IMR-90 (cell line): ENCODE data around the gene KDM2A. TPM values are rescaled to one million over a fixed set of nuclear protein-coding genes. Genes with fewer than 3 reads are reported as not detected.

ENCODE experiments used
- ATAC-seq: fragments of 200-7000 bp; cut with Tn5 transposase; 2 replicates; pipeline ENCODE4 v1.9.1; 2020; ENCODE audit warnings: low read depth, mild to moderate bottlenecking, moderate library complexity
- BruUV-seq: library from RNA; stranded (reverse); fragments of 400-500 nt; replicated peaks from 2 replicates; lab custom pipeline; 2021; lab: Mats Ljungman, UMichigan
- CTCF ChIA-PET: fragments of 300-600 bp; formaldehyde crosslinking; extraction: SDS; loops from one replicate; lab custom pipeline; 2021; ENCODE audit warnings: antibody characterized with exemption; lab: Yijun Ruan, JAX
- POLR2A ChIA-PET: fragments of 300-600 bp; sonication (Branson Sonifier 250); formaldehyde crosslinking; loops from one replicate; lab custom pipeline; 2022; ENCODE audit warnings: antibody characterized with exemption; ENCODE audit not compliant: unreplicated experiment; lab: Charles Lee
- DNase-seq: peaks from one replicate; pipeline ENCODE4 v3.0.0; 2013
- H2AFZ ChIP-seq: replicated peaks from 2 replicates; pipeline ENCODE3; 2013; ENCODE audit warnings: low read length, mild to moderate bottlenecking; ENCODE audit not compliant: poor library complexity
- H2AK5ac ChIP-seq: 2 replicates; pipeline ENCODE4 v1.6.1; 2013; ENCODE audit warnings: low read depth, low read length, inconsistent platforms
- H2AK9ac ChIP-seq: replicated peaks from 2 replicates; pipeline ENCODE3; 2013; ENCODE audit warnings: mild to moderate bottlenecking, low read depth, low read length, moderate library complexity; ENCODE audit not compliant: poor library complexity
- H2BK120ac ChIP-seq: 2 replicates; pipeline ENCODE4 v1.6.1; 2013; ENCODE audit warnings: low read depth, low read length, inconsistent platforms
- H2BK15ac ChIP-seq: 3 replicates; pipeline ENCODE4 v1.6.1; 2013; ENCODE audit warnings: low read depth, low read length, inconsistent platforms
- H2BK20ac ChIP-seq: 2 replicates; pipeline ENCODE4 v1.6.1; 2013; ENCODE audit warnings: low read depth, mild to moderate bottlenecking, inconsistent platforms, low read length, moderate library complexity
- H2BK5ac ChIP-seq: 2 replicates; pipeline ENCODE4 v1.6.1; 2013; ENCODE audit warnings: mild to moderate bottlenecking, low read depth, low read length, inconsistent platforms; ENCODE audit not compliant: poor library complexity, severe bottlenecking
- H3K14ac ChIP-seq: replicated peaks from 2 replicates; pipeline ENCODE4 v1.6.1; 2013; ENCODE audit warnings: low read depth, low read length, inconsistent platforms
- H3K18ac ChIP-seq: 2 replicates; pipeline ENCODE4 v1.6.1; 2013; ENCODE audit warnings: low read depth, low read length, control low read depth
- H3K23ac ChIP-seq: 2 replicates; pipeline ENCODE4 v1.6.1; 2013; ENCODE audit warnings: low read depth, low read length, inconsistent platforms
- H3K27ac ChIP-seq: 2 replicates; pipeline ENCODE4 v1.5.1; 2013; ENCODE audit warnings: mild to moderate bottlenecking, control low read depth, low read length; ENCODE audit not compliant: insufficient read depth
- H3K27me3 ChIP-seq: 2 replicates; pipeline ENCODE4 v1.6.1; 2013; ENCODE audit warnings: low read length; ENCODE audit not compliant: control insufficient read depth, insufficient read depth
- H3K36me3 ChIP-seq: 2 replicates; pipeline ENCODE4 v1.6.1; 2013; ENCODE audit warnings: low read length, mixed read lengths; ENCODE audit not compliant: control insufficient read depth, insufficient read depth
- H3K4ac ChIP-seq: 2 replicates; pipeline ENCODE4 v1.6.1; 2013; ENCODE audit warnings: low read depth, low read length, inconsistent platforms
- H3K4me1 ChIP-seq: 2 replicates; pipeline ENCODE4 v1.6.1; 2013; ENCODE audit warnings: low read length, mixed read lengths; ENCODE audit not compliant: control insufficient read depth, insufficient read depth
- H3K4me2 ChIP-seq: 2 replicates; pipeline ENCODE4 v1.6.1; 2013; ENCODE audit warnings: low read depth, mild to moderate bottlenecking, control low read depth, low read length, moderate library complexity
- H3K4me3 ChIP-seq: 2 replicates; pipeline ENCODE4 v1.5.1; 2013; ENCODE audit warnings: low read depth, mild to moderate bottlenecking, control low read depth, low read length, moderate library complexity; ENCODE audit not compliant: insufficient read depth
- H3K56ac ChIP-seq: 2 replicates; pipeline ENCODE4 v1.6.1; 2013; ENCODE audit warnings: low read length, inconsistent platforms; ENCODE audit not compliant: insufficient read depth; ENCODE audit errors: extremely low read depth
- H3K79me1 ChIP-seq, 2 experiments: 2 replicates each; pipeline ENCODE4 v1.6.1; 2013; ENCODE audit warnings: low read length in 2 of 2, inconsistent platforms in 1 of 2, low read depth in 1 of 2
- H3K9ac ChIP-seq: 2 replicates; pipeline ENCODE4 v1.6.1; 2013; ENCODE audit warnings: low read depth, low read length, control low read depth
- H3K9me1 ChIP-seq: 2 replicates; pipeline ENCODE4 v1.6.1; 2013; ENCODE audit warnings: low read length, inconsistent platforms; ENCODE audit not compliant: insufficient read depth
- H3K9me3 ChIP-seq: 2 replicates; pipeline ENCODE4 v1.6.1; 2013; ENCODE audit warnings: low read length; ENCODE audit not compliant: control insufficient read depth, insufficient read depth
- H4K20me1 ChIP-seq: 2 replicates; pipeline ENCODE4 v1.6.1; 2013; ENCODE audit warnings: low read length, inconsistent platforms; ENCODE audit not compliant: insufficient read depth
- H4K5ac ChIP-seq: 2 replicates; pipeline ENCODE4 v1.6.1; 2013; ENCODE audit warnings: mild to moderate bottlenecking, low read depth, low read length, control low read depth
- H4K8ac ChIP-seq, 2 experiments: 2 replicates each; pipeline ENCODE4 v1.6.1; 2013; ENCODE audit warnings: low read depth in 2 of 2, low read length in 2 of 2, control low read depth in 1 of 2, inconsistent platforms in 1 of 2
- H4K91ac ChIP-seq: 2 replicates; pipeline ENCODE4 v1.6.1; 2013; ENCODE audit warnings: low read depth, low read length, inconsistent platforms; ENCODE audit not compliant: insufficient read depth
- CEBPB ChIP-seq: IDR thresholded peaks from 2 replicates; pipeline ENCODE4 v1.6.1; 2012; ENCODE audit warnings: low read depth, low read length, improper control_type of control experiment
- CTCF ChIP-seq: conservative IDR thresholded peaks from 2 replicates; pipeline ENCODE4 v1.5.1; 2012; ENCODE audit warnings: mild to moderate bottlenecking, low read depth, low read length, improper control_type of control experiment
- FOS ChIP-seq: fragments of 150-350 bp; IDR thresholded peaks from 2 replicates; pipeline ENCODE4 v1.6.1; 2016; ENCODE audit warnings: low read depth, low read length
- MXI1 ChIP-seq: IDR thresholded peaks from 2 replicates; pipeline ENCODE4 v1.6.1; 2012; ENCODE audit warnings: low read depth, mild to moderate bottlenecking, low read length, moderate library complexity, borderline replicate concordance
- NFE2L2 ChIP-seq: fragments of 150-350 bp; IDR thresholded peaks from 2 replicates; pipeline ENCODE4 v1.6.1; 2016; ENCODE audit warnings: low read depth, mild to moderate bottlenecking, low read length
- POLR2A ChIP-seq: IDR thresholded peaks from 2 replicates; pipeline ENCODE4 v1.6.1; 2012; ENCODE audit warnings: mild to moderate bottlenecking, low read depth, low read length
- RAD21 ChIP-seq: IDR thresholded peaks from 2 replicates; pipeline ENCODE4 v1.6.1; 2012; ENCODE audit warnings: low read length, improper control_type of control experiment
- RCOR1 ChIP-seq: IDR thresholded peaks from 2 replicates; pipeline ENCODE4 v1.6.1; 2012; ENCODE audit warnings: mild to moderate bottlenecking, low read length, improper control_type of control experiment; ENCODE audit not compliant: insufficient replicate concordance
- SMC3 ChIP-seq: fragments of 150-350 bp; IDR thresholded peaks from 2 replicates; pipeline ENCODE4 v1.6.1; 2016; ENCODE audit warnings: low read depth, mild to moderate bottlenecking, antibody characterized with exemption, low read length, moderate library complexity
- USF2 ChIP-seq: fragments of 150-350 bp; IDR thresholded peaks from 2 replicates; pipeline ENCODE4 v1.6.1; 2017; ENCODE audit warnings: mild to moderate bottlenecking, antibody characterized with exemption, low read length, low read depth
- WGBS, 2 experiments: methylation state at CpG; one replicate each; pipeline versions ENCODE4 v1.1.5 to v1.1.7; 2013; ENCODE audit warnings: missing lambda C conversion rate in 2 of 2; ENCODE audit not compliant: insufficient read length in 1 of 2; ENCODE audit errors: extremely low coverage in 2 of 2; 5-methylcytosine and 5-hydroxymethylcytosine counted together
- dilution Hi-C: fragments of 300-500 bp; cut with HindIII; formaldehyde crosslinking; loops from one replicate; pipeline ENCODE4 v1.14.3; 2018; ENCODE audit warnings: low sequenced_read_pairs; ENCODE audit not compliant: unreplicated experiment
- in situ Hi-C: fragments of 300-500 bp; cut with MboI; formaldehyde crosslinking; loops from 3 replicates; pipeline ENCODE4 v1.14.3; 2019; ENCODE audit warnings: low sequenced_read_pairs, inconsistent platforms, mixed read lengths
- intact Hi-C: fragments of 100-400 bp; cut with micrococcal nuclease; formaldehyde crosslinking; loops from 2 replicates; pipeline ENCODE4 v1.10.0; 2022
- polyA plus RNA-seq, 3 experiments: library from polyadenylated mRNA; depleted of rRNA; stranded (reverse); fragments of >200 nt; gene quantifications; 2 replicates each; pipeline ENCODE4 v1.2.3, GENCODE V29; 2012; ENCODE audit warnings: low replicate concordance in 1 of 3
- total RNA-seq: library from RNA; depleted of rRNA; stranded (reverse); fragments of >200 nt; gene quantifications from 2 replicates; pipeline ENCODE4 v1.2.3, GENCODE V29; 2012

The KDM2A gene
- total and polyA plus RNA-seq, 2 of the 4 experiments (the other 2 are of a cell fraction): 26.7 to 42.6 TPM

GRCh38 chr11:67136156-67136555 is 17.1 kb downstream of the KDM2A start:
- Histone ChIP-seq H3K79me1 (peaks cover 44 to 78% of the 10 kb centered on the region in 2 experiments), H3K4ac (no peak overlapping the region), H4K8ac (no peak overlapping the region), H3K18ac (no peak overlapping the region), H4K5ac (no peak overlapping the region), H3K56ac (no peak overlapping the region), H3K9me3 (no peaks in the 10 kb centered on the region), H2BK120ac (no peak overlapping the region), H3K9ac (no peak overlapping the region), H3K9me1 (peaks cover 26% of the 10 kb centered on the region), H3K36me3 (peaks cover 31% of the 10 kb centered on the region), H3K23ac (no peak overlapping the region), H3K27me3 (no peaks in the 10 kb centered on the region), H3K4me2 (no peak overlapping the region), H3K4me1 (peaks cover 2% of the 10 kb centered on the region), H2AK9ac (no peak overlapping the region), H4K91ac (no peak overlapping the region), H2BK20ac (no peak overlapping the region), H3K27ac (no peak overlapping the region), H4K20me1 (peaks cover 76% of the 10 kb centered on the region), H2AK5ac (no peak overlapping the region), H3K14ac (no peak overlapping the region), H2BK15ac (no peak overlapping the region), H2AFZ (no peak overlapping the region), H3K4me3 (no peak overlapping the region), H2BK5ac (no peak overlapping the region)
- ChIA-PET POLR2A (no interaction called here), CTCF (no interaction called here)
- dilution Hi-C loops (no loop called here), intact Hi-C loops (no loop called here), in situ Hi-C loops (no loop called here)
- WGBS, 2 experiments: no CpG with 5 or more reads among the region's 1 CpG
- peak; percentile 12 for DNase-seq
- TF ChIP-seq CEBPB (no peak), FOS (no peak), RCOR1 (no peak), RAD21 (no peak), MXI1 (no peak), USF2 (no peak), NFE2L2 (no peak), CTCF (no peak), SMC3 (no peak), POLR2A (no peak)
- ATAC-seq: peak; percentile 77
- no TSS peak for BruUV-seq
